HG03095 (cell line): ENCODE results near the gene EFL1.
A peak's percentile ranks its signal among the peaks of the same experiment; 100 is the strongest.
"Not testable (repeated sequence)": the region's sequence is repeated elsewhere in the genome, so short reads cannot be mapped to it uniquely, and the experiment has no call there.

ENCODE experiments used
- ATAC-seq: cut with Tn5 transposase; IDR thresholded peaks from one replicate; pipeline ENCODE4 v1.9.1; 2021; ENCODE audit warnings: moderate library complexity; ENCODE audit not compliant: unreplicated experiment

Gene EFL1

DNA sequence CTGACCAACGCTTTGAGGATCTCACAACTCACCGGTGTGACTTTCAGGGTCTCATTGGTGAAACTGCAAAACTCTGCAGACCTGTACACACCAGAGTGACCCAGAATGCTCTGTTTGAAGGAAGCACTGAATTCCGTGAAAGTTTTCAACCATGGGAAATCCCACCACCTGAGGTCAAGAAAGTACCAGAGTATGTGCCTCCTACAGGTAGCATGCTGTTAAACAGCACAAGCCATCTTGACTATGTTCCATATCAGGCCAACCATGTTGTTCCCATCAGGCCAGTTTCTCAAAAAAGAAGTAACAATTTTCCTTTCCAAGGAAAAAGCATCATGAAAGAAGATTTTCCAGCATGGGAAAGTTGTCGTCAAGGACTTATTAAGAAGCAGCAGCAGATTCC, 19.9 kb upstream of the EFL1 start:
- not testable (repeated sequence) for ATAC-seq

DNA sequence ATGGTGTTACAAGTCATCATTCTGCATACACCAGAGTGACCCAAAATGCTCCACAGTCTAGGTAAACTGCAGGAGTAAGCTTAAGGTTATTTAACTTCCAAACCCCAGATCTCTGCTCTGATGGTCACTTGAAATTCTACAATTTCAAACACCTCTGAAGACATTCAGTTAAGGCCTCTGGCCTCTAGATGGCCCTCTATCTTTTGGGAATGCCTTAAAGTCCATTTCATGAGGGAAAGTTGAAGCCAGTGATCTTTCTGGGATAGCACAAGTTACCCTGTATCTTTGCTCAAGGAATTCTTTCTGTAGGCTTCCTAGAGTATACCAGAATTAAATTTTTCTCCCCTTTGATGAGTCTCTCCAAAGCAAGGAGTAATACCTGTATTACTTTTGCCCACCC, 18.7 kb upstream of the EFL1 start:
- not testable (repeated sequence) for ATAC-seq

GRCh38 chr15:82275410-82275809, 12.9 kb upstream of the EFL1 start:
- no peak for ATAC-seq

- ATAC-seq: no peak
These were observed 9.6 kb upstream of the EFL1 start for GRCh38 chr15:82272154-82272553.

DNA sequence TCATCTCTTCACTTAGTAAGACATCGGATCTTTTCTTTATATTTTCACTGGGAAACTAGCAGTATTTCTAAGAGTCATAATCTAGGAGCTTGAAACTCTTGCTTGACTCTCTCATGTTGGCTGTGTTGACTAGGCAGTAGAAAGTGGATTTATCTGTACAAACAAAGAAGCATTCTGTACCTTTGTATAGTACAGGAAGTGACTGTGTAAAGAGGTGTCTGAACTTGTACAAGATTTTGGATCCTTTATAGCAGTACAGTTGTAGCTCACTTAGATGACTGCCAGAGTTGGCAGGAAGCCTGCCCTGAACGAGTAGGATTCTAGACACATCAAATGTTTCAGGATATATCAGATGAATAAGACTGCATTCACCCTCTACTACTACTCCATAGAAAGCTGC, 5.9 kb upstream of the EFL1 start:
- ATAC-seq: not testable (repeated sequence)

DNA sequence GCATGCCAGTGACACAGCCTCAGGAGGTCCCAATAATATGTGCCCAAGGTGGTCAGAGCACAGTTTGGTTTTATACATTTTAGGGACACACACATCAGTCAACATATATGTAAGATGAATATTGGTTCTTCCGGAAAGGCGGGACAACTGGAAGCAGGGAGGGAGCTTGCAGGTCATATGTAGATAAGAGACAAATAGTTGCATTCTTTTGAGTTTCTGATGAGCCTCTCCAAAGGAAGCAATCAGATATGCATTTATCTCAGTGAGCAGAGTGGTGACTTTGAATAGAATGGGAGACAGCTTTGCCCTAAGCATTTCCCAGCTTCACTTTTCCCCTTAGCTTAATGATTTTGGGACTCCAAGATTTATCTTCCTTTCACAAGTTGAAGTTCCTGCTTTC, 4.6 kb upstream of the EFL1 start:
- not testable (repeated sequence) for ATAC-seq

DNA sequence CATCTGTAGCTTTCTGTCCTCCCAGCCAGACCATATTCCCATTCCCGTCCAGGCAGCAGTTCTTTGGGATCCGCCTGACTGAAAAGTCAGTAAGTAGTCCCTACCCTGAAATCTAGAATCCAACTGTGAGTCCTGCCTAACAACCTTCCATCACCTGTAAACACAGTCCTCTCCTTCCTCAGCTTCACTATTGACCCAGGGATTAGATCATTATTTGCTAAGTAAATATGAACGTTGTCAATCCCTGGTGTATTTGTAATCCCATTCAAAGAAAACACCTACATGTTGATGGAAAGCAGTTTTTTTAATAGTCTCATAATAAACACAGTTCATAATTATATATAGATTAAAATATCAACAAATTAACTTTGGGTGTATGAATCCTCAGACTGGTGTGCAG, 816 bp upstream of the EFL1 start:
- no peak for ATAC-seq

DNA sequence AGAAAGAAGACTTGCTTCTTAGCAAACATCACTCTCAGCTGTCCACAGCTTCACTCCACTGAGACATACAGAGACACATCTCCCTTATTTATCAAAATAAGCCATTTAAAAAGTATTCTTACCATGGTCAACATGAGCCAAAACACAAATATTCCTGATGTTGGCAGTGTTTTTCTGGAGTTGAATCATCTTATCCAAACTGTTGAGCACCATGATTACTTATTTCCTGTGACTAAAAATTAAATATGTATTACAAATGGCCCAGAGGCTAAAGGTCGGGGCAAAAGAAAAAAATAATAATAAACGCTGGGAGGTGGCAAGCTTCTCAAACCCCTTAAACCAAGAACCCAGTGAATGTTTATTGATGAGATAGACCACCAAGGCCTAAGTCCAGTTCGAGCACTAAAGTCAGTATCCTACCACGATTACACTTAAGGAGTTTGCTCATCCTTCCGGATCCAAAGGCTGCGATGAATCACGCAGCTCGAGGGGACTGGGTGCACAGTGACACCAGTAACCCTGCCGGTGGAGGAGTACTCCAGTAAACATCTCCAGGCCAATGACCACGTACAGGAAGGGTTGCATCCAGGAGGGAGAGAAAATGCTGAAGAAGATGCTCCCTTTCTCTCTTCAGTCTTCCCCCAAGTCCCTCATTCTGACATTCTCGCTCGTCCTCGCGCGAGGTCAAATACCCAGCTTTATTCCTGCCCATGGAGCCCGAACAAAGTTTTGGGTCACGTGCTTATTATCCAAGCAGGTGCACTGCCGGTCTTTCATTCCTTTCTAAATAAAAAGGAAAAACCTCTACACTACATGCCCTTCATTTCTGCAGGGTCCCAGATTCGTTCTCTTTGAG, 740 bp downstream of the EFL1 start:
- peak; percentile 13 for ATAC-seq

- ATAC-seq: not testable (repeated sequence)
These were observed 14.3 kb downstream of the EFL1 start for GRCh38 chr15:82248261-82248660.

- ATAC-seq: not testable (repeated sequence)
These were observed 16.6 kb downstream of the EFL1 start for GRCh38 chr15:82245956-82246355.

DNA sequence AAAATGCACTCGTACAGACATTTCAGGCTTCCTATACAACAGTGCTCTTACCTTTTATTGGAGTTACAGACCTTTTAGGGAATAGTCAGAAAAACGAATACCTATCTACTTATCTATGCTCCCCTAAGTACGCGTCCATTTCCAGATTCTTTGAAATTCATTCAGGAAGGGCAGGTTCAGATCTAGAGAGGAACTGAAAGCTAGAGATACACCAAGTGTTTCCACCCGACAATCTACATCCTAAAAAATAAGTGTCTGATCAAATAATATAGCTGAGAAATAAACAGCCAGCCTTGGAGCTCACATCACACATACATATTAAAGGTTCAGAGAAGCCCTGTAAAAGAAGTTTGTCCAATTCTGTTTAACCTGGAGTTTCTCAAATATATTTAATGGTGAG, 18.9 kb downstream of the EFL1 start:
- not testable (repeated sequence) for ATAC-seq

- ATAC-seq: not testable (repeated sequence)
These were observed 20.6 kb downstream of the EFL1 start for GRCh38 chr15:82241836-82242499.

DNA sequence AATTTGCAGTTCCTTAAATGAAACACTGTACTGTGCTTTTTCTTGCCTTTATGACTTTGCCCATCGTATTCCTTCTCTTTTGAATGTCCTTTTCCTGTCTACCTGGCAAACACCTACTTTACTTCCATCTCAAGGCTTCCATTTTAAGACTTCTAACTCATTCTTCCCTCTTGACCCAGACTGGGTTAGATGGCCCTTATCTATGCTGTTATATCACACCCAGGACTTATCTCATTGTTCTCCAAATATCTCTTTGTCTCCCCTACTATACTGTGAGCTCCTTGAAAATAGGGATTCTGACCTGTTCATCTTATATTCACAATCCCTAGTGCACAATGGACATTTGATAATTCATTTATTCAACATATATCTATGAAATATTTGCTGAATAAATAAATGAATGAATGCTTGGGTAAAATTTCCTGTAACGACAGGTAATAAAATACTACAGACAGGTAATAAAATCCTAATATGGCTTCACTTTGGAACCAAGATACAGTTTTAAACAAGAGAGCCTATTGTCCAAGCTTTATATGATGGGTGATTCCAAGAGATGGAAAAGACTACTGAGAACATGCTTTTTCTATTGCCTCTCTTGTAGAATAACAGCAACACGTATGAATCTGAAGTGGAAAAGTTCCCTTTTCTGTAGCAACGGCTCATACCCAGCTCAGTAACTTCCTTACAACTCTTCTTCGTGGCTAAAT, 22.7 kb downstream of the EFL1 start:
- no peak for ATAC-seq

DNA sequence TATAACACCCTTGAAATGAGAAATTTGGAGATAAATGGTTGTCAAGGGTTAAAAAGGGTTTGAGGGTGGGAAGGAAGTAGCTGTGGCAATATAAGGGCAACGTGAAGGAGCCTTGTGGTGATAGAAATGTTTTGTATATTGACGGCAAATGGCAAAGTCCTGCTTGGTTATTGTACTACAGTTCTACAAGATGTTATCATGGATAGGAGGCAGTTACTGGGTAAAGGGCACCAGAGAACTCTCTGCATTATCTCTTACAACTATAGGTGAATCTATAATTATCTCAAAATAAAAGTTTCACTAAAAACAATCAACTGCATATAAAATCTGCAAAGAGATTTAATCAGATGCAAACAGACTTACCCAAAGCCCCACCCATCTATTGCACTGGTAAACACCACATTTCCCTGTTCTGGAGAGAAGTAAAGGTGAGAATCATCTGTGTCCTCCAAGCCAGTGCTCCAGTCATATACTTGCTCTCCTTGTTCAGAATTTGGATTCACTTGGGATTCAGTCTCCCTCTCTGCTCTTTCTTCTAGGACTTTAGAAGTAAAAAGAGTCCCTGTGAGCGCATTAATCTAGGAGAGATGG, 24.5 kb downstream of the EFL1 start:
- not testable (repeated sequence) for ATAC-seq

- ATAC-seq: no peak
These were observed 30.7 kb downstream of the EFL1 start for GRCh38 chr15:82231842-82232241.

- no peak for ATAC-seq
These were observed 31.3 kb downstream of the EFL1 start for GRCh38 chr15:82231233-82231632.

- ATAC-seq: no peak
These were observed 33.8 kb downstream of the EFL1 start for GRCh38 chr15:82228750-82229149.

DNA sequence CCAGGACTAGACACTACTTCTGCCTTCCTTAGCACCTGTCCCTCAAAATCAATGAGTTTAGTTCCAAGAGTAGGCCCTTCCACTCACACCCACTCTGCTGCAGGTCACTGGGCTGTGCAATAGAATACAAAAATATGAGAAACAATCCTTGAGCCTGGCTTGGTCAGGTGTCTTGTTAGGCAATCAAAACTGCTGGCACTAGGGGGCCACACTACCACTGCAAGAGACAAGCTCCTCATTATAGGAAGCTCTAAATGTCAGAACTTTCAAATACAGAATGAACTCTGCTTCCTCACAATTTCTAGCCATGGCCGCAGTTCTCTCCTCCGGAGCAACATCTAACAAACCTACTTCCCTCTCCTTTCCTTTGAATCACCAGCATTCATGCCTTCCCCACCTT, 41.0 kb downstream of the EFL1 start:
- not testable (repeated sequence) for ATAC-seq

- not testable (repeated sequence) for ATAC-seq
These were observed 46.4 kb downstream of the EFL1 start for GRCh38 chr15:82216092-82216491.

- not testable (repeated sequence) for ATAC-seq
These were observed 50.3 kb downstream of the EFL1 start for GRCh38 chr15:82212201-82212600.

DNA sequence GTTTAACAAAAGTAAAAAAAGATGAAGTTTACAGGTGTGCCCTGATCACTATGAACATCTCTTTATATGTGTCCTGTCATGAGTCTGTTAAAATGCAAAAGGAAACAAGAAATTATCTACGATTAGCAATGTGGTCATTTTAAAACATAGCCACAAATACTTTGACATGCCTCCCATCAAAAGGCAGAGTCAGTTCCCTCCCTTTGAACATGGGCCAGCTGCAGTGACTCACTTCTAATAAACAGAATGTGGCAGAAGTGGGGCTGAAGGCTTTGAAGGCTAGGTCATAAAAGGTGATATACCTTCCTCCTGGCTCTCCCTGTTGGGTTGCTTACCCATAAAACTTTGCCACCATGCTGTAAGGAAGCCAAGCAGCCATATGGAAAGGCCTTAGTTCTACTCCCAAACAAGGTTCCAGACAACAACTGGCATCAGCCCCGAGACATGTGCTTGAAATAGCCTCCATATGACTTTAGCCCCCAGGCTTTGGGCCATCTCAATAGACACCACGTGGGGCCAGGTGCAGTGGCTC, 52.4 kb downstream of the EFL1 start:
- not testable (repeated sequence) for ATAC-seq
